ENCODE data around the gene DNM3.

The DNM3 gene

GRCh38 chr1:172408958-172409357 is 567.7 kb downstream of the DNM3 start:
- H3K4me3 ChIP-seq (ENCODE audit: low read depth, low read length): no peak overlapping the region
- H3K27ac ChIP-seq: no peak overlapping the region
- in situ Hi-C loops (cut with HindIII; ENCODE audit: low pct_ligation_motif_present, low sequenced_read_pairs): loop anchor here (25.0 kb wide), 1 partner anchor 397 kb away; no protein-coding TSS in a partner anchor
- no peaks in the 10 kb centered on the region for H3K27me3 ChIP-seq (replicated peaks)
- no peak for DNase-seq
- no peaks in the 10 kb centered on the region for H3K36me3 ChIP-seq (replicated peaks)
- no peak for TF ChIP-seq CTCF (IDR thresholded peaks at IDR 0.05; ENCODE audit: low read depth, low read length, missing control alignments)

- Histone ChIP-seq H3K27me3 (replicated peaks) (no peaks in the 10 kb centered on the region), H3K27ac (no peak overlapping the region), H3K36me3 (replicated peaks) (no peaks in the 10 kb centered on the region), H3K4me3 (ENCODE audit: low read depth, low read length) (no peak overlapping the region)
- DNase-seq: no peak
- no peak for TF ChIP-seq CTCF (IDR thresholded peaks at IDR 0.05; ENCODE audit: low read depth, low read length, missing control alignments)
- in situ Hi-C loops (cut with HindIII; ENCODE audit: low pct_ligation_motif_present, low sequenced_read_pairs): loop anchor here (25.0 kb wide), 1 partner anchor 398 kb away; no protein-coding TSS in a partner anchor
Observed at GRCh38 chr1:172410027-172410426, 568.7 kb downstream of the DNM3 start.

GRCh38 chr1:172411791-172412338 is 570.6 kb downstream of the DNM3 start:
- no peak for TF ChIP-seq CTCF (IDR thresholded peaks at IDR 0.05; ENCODE audit: low read depth, low read length, missing control alignments)
- H3K4me3 ChIP-seq (ENCODE audit: low read depth, low read length): no peak overlapping the region
- DNase-seq: no peak
- no peaks in the 10 kb centered on the region for H3K36me3 ChIP-seq (replicated peaks)
- in situ Hi-C loops (cut with HindIII; ENCODE audit: low pct_ligation_motif_present, low sequenced_read_pairs): loop anchor here (25.0 kb wide), 1 partner anchor 400 kb away; no protein-coding TSS in a partner anchor
- no peak overlapping the region for H3K27ac ChIP-seq
- no peaks in the 10 kb centered on the region for H3K27me3 ChIP-seq (replicated peaks)

- in situ Hi-C loops (cut with HindIII; ENCODE audit: low pct_ligation_motif_present, low sequenced_read_pairs): loop anchor here (25.0 kb wide), 1 partner anchor 402 kb away; no protein-coding TSS in a partner anchor
- no peak overlapping the region for H3K4me3 ChIP-seq (ENCODE audit: low read depth, low read length)
- peak; percentile 44 for DNase-seq
- H3K36me3 ChIP-seq (replicated peaks): no peaks in the 10 kb centered on the region
- TF ChIP-seq CTCF (IDR thresholded peaks at IDR 0.05; ENCODE audit: low read depth, low read length, missing control alignments): no peak
- no peaks in the 10 kb centered on the region for H3K27me3 ChIP-seq (replicated peaks)
- no peak overlapping the region for H3K27ac ChIP-seq
Observed at GRCh38 chr1:172414331-172414730, 573.0 kb downstream of the DNM3 start.

GRCh38 chr1:172416496-172417035 is 575.3 kb downstream of the DNM3 start:
- Histone ChIP-seq H3K27ac (no peak overlapping the region), H3K27me3 (replicated peaks) (no peaks in the 10 kb centered on the region), H3K4me3 (ENCODE audit: low read depth, low read length) (no peak overlapping the region), H3K36me3 (replicated peaks) (no peaks in the 10 kb centered on the region)
- DNase-seq: no peak
- no peak for TF ChIP-seq CTCF (IDR thresholded peaks at IDR 0.05; ENCODE audit: low read depth, low read length, missing control alignments)
- in situ Hi-C loops (cut with HindIII; ENCODE audit: low pct_ligation_motif_present, low sequenced_read_pairs): loop anchor here (25.0 kb wide), 1 partner anchor 404 kb away; no protein-coding TSS in a partner anchor

All from brain microvascular endothelial cell (primary cell).